Ovary (tissue), 9 donors: ENCODE measurements around the gene TNS1. TPM values are rescaled to one million over a fixed set of nuclear protein-coding genes. Genes with fewer than 3 reads are reported as not detected.
A peak's percentile ranks its signal among the peaks of the same experiment; 100 is the strongest.

ENCODE experiments used
- DNase-seq, 5 donors: peaks; one replicate each; pipeline ENCODE4 v3.0.0-alpha.2; 2019 to 2020
- H3K27ac ChIP-seq, 2 donors: fragments of 200-600 bp; one replicate each; pipeline versions ENCODE4 v1.5.1 to v1.8.0; 2019 to 2022
- H3K27me3 ChIP-seq: fragments of 200-600 bp; one replicate; pipeline ENCODE4 v1.8.0; 2022
- H3K36me3 ChIP-seq: fragments of 200-600 bp; sonication (generic); one replicate; pipeline ENCODE4 v1.5.1; 2019
- H3K4me1 ChIP-seq: one replicate; pipeline ENCODE4 v1.8.1; 2013; ENCODE audit warnings: mild to moderate bottlenecking, moderate library complexity; ENCODE audit not compliant: insufficient read depth
- H3K4me3 ChIP-seq: fragments of 200-600 bp; sonication (generic); one replicate; pipeline ENCODE4 v1.5.1; 2017
- H3K9me3 ChIP-seq, 2 donors: fragments of 200-600 bp in 1 of 2; sonication (generic) in 1 of 2; one replicate each; pipeline versions ENCODE4 v1.5.1 to v1.8.1; 2013 to 2019; ENCODE audit warnings: mild to moderate bottlenecking in 1 of 2, moderate library complexity in 1 of 2
- CTCF ChIP-seq, 3 donors: fragments of 450-650 bp in 2 of 3; fragments of 200-600 bp in 1 of 3; IDR thresholded peaks; one replicate each; pipeline versions ENCODE4 v1.5.1 to v1.8.0; 2016 to 2022; ENCODE audit warnings: antibody characterized with exemption in 3 of 3, mild to moderate bottlenecking in 1 of 3
- EP300 ChIP-seq: sonication (generic); formaldehyde crosslinking; IDR thresholded peaks from one replicate; pipeline ENCODE4 v1.6.1; 2017; ENCODE audit warnings: antibody characterized with exemption
- POLR2A ChIP-seq: fragments of 450-650 bp; IDR thresholded peaks from one replicate; pipeline ENCODE4 v1.6.1; 2017; ENCODE audit warnings: antibody characterized with exemption, mild to moderate bottlenecking, moderate library complexity
- WGBS, 3 donors: extraction: QIAGEN DNeasy Blood & Tissue Kit in 1 of 3; methylation state at CpG; one replicate each; pipeline versions ENCODE4 v1.1.5 to v1.1.7; 2013 to 2017; 5-methylcytosine and 5-hydroxymethylcytosine counted together
- intact Hi-C, 4 donors: fragments of 100-400 bp; cut with DNase I; formaldehyde crosslinking; loops; one replicate each; pipeline versions ENCODE4 v1.11.0 to v1.15.1; 2022 to 2023
- polyA plus RNA-seq, 2 donors: library from polyadenylated mRNA; stranded (reverse); fragments of 200-250 nt in 1 of 2; fragments of 350-450 nt in 1 of 2; fragmentation: Illumina TruSeq in 1 of 2; extraction: RNeasy Lipid Tissue Mini Kit (QIAGEN cat#74804) in 1 of 2; gene quantifications; one replicate each; pipeline ENCODE4 v1.2.3, GENCODE V29; 2013 to 2014
- total RNA-seq, 7 donors: library from RNA; depleted of rRNA in 2 of 7; stranded (reverse); fragments of >200 nt in 2 of 7; fragmentation: NEBNext Ultra II Directional in 3 of 7; extraction: Animal tissue kit (Norgen Biotek cat#: 25700) in 3 of 7; gene quantifications; one replicate each; pipeline versions ENCODE4 v1.1.0 to v1.2.4, GENCODE V29; 2016 to 2023
- donor health status: DM: no; HTN: no; CAD: no; lungs with moderate emphysema.
- donor health status: DM: no; HTN: no; CAD: no.
- donor health status: Bipolar disorder and iron deficiency.
- donor health status: DM: yes; HTN: yes; CAD: no.
- donor health status: DM: no; HTN: no; CAD: no.
- donor health status: DM: yes; HTN: yes; CAD: no.

TNS1 gene
- total and polyA plus RNA-seq, 9 donors, result 140 to 568 (median 356) TPM

GRCh38 chr2:217792626-217793527 lies 209.9 kb downstream of the TNS1 start:
- DNase-seq, result no peak
- H3K27me3 ChIP-seq, result no peaks in the 10 kb centered on the region
- TF ChIP-seq EP300 (no peak), POLR2A (no peak), CTCF (IDR thresholded peaks at IDR 0.05) (no peak)
- intact Hi-C loops, result loop anchor here in 1 of 4 donors (5.0 kb wide), 1 partner anchor 94 kb away; no protein-coding TSS in a partner anchor
- WGBS, 3 donors, result 59 to 64% (median 59%) methylated on average over 5 of the region's 5 CpGs
- H3K4me3 ChIP-seq, result no peak overlapping the region
- H3K36me3 ChIP-seq, result no peaks in the 10 kb centered on the region
- H3K4me1 ChIP-seq, result peaks cover 11% of the 10 kb centered on the region
- no peaks in the 10 kb centered on the region for H3K9me3 ChIP-seq
- H3K27ac ChIP-seq, result no peak overlapping the region

GRCh38 chr2:217791551-217791950 lies 211.2 kb downstream of the TNS1 start:
- no peaks in the 10 kb centered on the region for H3K9me3 ChIP-seq
- TF ChIP-seq CTCF (IDR thresholded peaks at IDR 0.05) (no peak), POLR2A (no peak), EP300 (no peak)
- intact Hi-C loops, result loop anchor here in 2 of 4 donors (2.0 to 5.0 kb wide), 2 partner anchors 96 to 201 kb away; no protein-coding TSS in a partner anchor

GRCh38 chr2:217790681-217791392 lies 212.0 kb downstream of the TNS1 start:
- 59 to 65% (median 61%) methylated on average over 5 of the region's 5 CpGs for WGBS, 3 donors
- no peak overlapping the region for H3K4me3 ChIP-seq
- peak overlapping the region in 1 of 2 donors; percentile 8 for H3K27ac ChIP-seq
- DNase-seq, result peak in 1 of 5 donors; percentile 16
- no peaks in the 10 kb centered on the region for H3K27me3 ChIP-seq
- no peaks in the 10 kb centered on the region for H3K36me3 ChIP-seq
- TF ChIP-seq POLR2A, result no peak
- TF ChIP-seq CTCF (IDR thresholded peaks at IDR 0.05), result no peak
- no peak for TF ChIP-seq EP300
- H3K4me1 ChIP-seq, result peaks cover 9% of the 10 kb centered on the region
- intact Hi-C loops, result loop anchor here in 2 of 4 donors (2.0 to 5.0 kb wide), 2 partner anchors 96 to 202 kb away; no protein-coding TSS in a partner anchor
- H3K9me3 ChIP-seq, result no peaks in the 10 kb centered on the region

More at GRCh38 chr2:217791551-217791950, 211.2 kb downstream of the TNS1 start:
- Histone ChIP-seq H3K27ac (no peak overlapping the region), H3K4me1 (peaks cover 11% of the 10 kb centered on the region), H3K36me3 (no peaks in the 10 kb centered on the region), H3K27me3 (no peaks in the 10 kb centered on the region), H3K4me3 (no peak overlapping the region)
- DNase-seq, result no peak
- 90 to 94% (median 94%) methylated on average over 2 of the region's 2 CpGs for WGBS, 3 donors

GRCh38 chr2:217790195-217790594 lies 212.6 kb downstream of the TNS1 start:
- peak overlapping the region in 1 of 2 donors; percentile 8 for H3K27ac ChIP-seq
- no peaks in the 10 kb centered on the region for H3K36me3 ChIP-seq
- 42 to 60% (median 56%) methylated on average over 10 of the region's 10 CpGs for WGBS, 3 donors
- intact Hi-C loops, result loop anchor here in 2 of 4 donors (2.0 to 5.0 kb wide), 2 partner anchors 97 to 203 kb away; no protein-coding TSS in a partner anchor
- H3K4me3 ChIP-seq, result no peak overlapping the region
- no peaks in the 10 kb centered on the region for H3K9me3 ChIP-seq
- peak in 2 of 5 donors; percentile 33 to 36 for DNase-seq
- no peaks in the 10 kb centered on the region for H3K27me3 ChIP-seq
- TF ChIP-seq CTCF (IDR thresholded peaks at IDR 0.05) (no peak), EP300 (no peak), POLR2A (no peak)
- H3K4me1 ChIP-seq, result peaks cover 7% of the 10 kb centered on the region
